DOHH2 (cell line): Measurements from ENCODE around the gene TECR.
"Not testable (repeated sequence)": the region's sequence is repeated elsewhere in the genome, so short reads cannot be mapped to it uniquely, and the experiment has no call there.

Experiments used
- H3F3A ChIP-seq: fragments of 200-600 bp; sonication (generic), shearing (Covaris generic); 2 replicates; pipeline ENCODE4 v1.6.0; 2016; ENCODE audit warnings: antibody characterized with exemption, mild to moderate bottlenecking; ENCODE audit not compliant: control insufficient read depth, insufficient read depth
- H3K27ac ChIP-seq: fragments of 200-600 bp; sonication (generic); 2 replicates; pipeline ENCODE4 v1.5.1; 2014; ENCODE audit warnings: low read depth, mild to moderate bottlenecking, low read length, moderate library complexity
- H3K27me3 ChIP-seq: fragments of 200-600 bp; sonication (generic); 2 replicates; pipeline ENCODE4 v1.6.1; 2014; ENCODE audit warnings: mild to moderate bottlenecking, low read length, mixed read lengths; ENCODE audit not compliant: control insufficient read depth
- H3K36me3 ChIP-seq: fragments of 200-600 bp; sonication (generic); 2 replicates; pipeline ENCODE4 v1.6.1; 2014; ENCODE audit warnings: mild to moderate bottlenecking, low read length, moderate library complexity, mixed read lengths; ENCODE audit not compliant: control insufficient read depth
- H3K4me1 ChIP-seq: fragments of 200-600 bp; sonication (generic); 2 replicates; pipeline ENCODE4 v1.6.1; 2014; ENCODE audit warnings: mild to moderate bottlenecking, low read length, mixed read lengths; ENCODE audit not compliant: control insufficient read depth
- H3K4me2 ChIP-seq: fragments of 200-600 bp; sonication (generic); 2 replicates; pipeline ENCODE4 v1.6.0; 2014; ENCODE audit warnings: mild to moderate bottlenecking, low read length, moderate library complexity
- H3K4me3 ChIP-seq: fragments of 200-600 bp; sonication (generic); 2 replicates; pipeline ENCODE4 v1.5.1; 2014; ENCODE audit warnings: mild to moderate bottlenecking, low read length, mixed read lengths
- H3K79me2 ChIP-seq: fragments of 200-600 bp; sonication (generic); 2 replicates; pipeline ENCODE4 v1.6.1; 2014; ENCODE audit warnings: mild to moderate bottlenecking, low read length, mixed read lengths; ENCODE audit not compliant: control insufficient read depth
- H3K9me2 ChIP-seq: fragments of 200-600 bp; sonication (generic); replicated peaks from 2 replicates; pipeline ENCODE4 v1.6.1; 2014; ENCODE audit warnings: mild to moderate bottlenecking, low read length, mixed read lengths; ENCODE audit not compliant: control insufficient read depth
- H3K9me3 ChIP-seq: fragments of 200-600 bp; sonication (generic); 2 replicates; pipeline ENCODE4 v1.6.1; 2014; ENCODE audit warnings: antibody characterized with exemption, low read length, mixed read lengths; ENCODE audit not compliant: control insufficient read depth, insufficient read depth
- H4K20me1 ChIP-seq: fragments of 200-600 bp; sonication (generic); 2 replicates; pipeline ENCODE4 v1.6.0; 2014; ENCODE audit warnings: low read depth, mild to moderate bottlenecking, antibody characterized with exemption, low read length, moderate library complexity; ENCODE audit not compliant: control insufficient read depth, insufficient read depth
- EZH2phosphoT487 ChIP-seq: fragments of 200-600 bp; sonication (generic); IDR thresholded peaks from 2 replicates; pipeline ENCODE4 v1.6.1; 2017; ENCODE audit warnings: borderline replicate concordance, mild to moderate bottlenecking, antibody characterized with exemption, low read length, moderate library complexity, mixed read lengths
- TF ChIP-seq, protein P1 (sequence below): fragments of 200-600 bp; sonication (generic); IDR thresholded peaks from one replicate; pipeline ENCODE4 v1.5.1; 2014; ENCODE audit warnings: antibody characterized with exemption, mild to moderate bottlenecking, low read depth, low read length; ENCODE audit not compliant: poor library complexity, severe bottlenecking

TECR gene

DNA sequence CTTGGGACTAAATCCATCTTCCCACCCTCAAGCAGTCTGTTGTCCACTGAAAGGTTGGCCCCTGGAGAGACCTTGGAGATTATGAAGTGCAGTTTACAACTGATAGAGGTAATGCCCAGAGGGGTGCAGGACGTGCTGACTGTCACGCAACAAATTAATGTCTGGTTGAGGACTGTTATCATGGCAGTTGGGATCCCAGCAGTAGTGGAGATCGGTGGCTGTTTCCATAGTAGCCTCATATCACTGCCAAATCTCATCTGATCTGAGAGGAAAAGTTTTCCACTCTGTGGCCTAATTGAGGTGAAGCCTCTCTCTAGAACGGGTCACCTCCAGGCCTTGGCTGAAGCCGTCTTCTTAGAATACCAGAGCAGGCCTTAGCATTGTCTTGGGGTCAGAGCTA is 4.1 kb downstream of the TECR start:
- Histone ChIP-seq H3K27ac (no peak overlapping the region), H3K4me1 (peaks cover 28% of the 10 kb centered on the region), H3F3A (peaks cover 4% of the 10 kb centered on the region; the same call in 1 of the 2 replicates), H3K4me3 (no peak overlapping the region), H3K79me2 (peaks cover 79% of the 10 kb centered on the region), H3K4me2 (no peak overlapping the region), H3K27me3 (no peaks in the 10 kb centered on the region), H4K20me1 (peaks cover 7% of the 10 kb centered on the region; the same call in 1 of the 2 replicates), H3K36me3 (peaks cover 18% of the 10 kb centered on the region), H3K9me3 (no peaks in the 10 kb centered on the region), H3K9me2 (no peaks in the 10 kb centered on the region)
- no peak for TF ChIP-seq EZH2phosphoT487
- TF ChIP-seq, protein P1, sequence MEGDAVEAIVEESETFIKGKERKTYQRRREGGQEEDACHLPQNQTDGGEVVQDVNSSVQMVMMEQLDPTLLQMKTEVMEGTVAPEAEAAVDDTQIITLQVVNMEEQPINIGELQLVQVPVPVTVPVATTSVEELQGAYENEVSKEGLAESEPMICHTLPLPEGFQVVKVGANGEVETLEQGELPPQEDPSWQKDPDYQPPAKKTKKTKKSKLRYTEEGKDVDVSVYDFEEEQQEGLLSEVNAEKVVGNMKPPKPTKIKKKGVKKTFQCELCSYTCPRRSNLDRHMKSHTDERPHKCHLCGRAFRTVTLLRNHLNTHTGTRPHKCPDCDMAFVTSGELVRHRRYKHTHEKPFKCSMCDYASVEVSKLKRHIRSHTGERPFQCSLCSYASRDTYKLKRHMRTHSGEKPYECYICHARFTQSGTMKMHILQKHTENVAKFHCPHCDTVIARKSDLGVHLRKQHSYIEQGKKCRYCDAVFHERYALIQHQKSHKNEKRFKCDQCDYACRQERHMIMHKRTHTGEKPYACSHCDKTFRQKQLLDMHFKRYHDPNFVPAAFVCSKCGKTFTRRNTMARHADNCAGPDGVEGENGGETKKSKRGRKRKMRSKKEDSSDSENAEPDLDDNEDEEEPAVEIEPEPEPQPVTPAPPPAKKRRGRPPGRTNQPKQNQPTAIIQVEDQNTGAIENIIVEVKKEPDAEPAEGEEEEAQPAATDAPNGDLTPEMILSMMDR = no peak

DNA sequence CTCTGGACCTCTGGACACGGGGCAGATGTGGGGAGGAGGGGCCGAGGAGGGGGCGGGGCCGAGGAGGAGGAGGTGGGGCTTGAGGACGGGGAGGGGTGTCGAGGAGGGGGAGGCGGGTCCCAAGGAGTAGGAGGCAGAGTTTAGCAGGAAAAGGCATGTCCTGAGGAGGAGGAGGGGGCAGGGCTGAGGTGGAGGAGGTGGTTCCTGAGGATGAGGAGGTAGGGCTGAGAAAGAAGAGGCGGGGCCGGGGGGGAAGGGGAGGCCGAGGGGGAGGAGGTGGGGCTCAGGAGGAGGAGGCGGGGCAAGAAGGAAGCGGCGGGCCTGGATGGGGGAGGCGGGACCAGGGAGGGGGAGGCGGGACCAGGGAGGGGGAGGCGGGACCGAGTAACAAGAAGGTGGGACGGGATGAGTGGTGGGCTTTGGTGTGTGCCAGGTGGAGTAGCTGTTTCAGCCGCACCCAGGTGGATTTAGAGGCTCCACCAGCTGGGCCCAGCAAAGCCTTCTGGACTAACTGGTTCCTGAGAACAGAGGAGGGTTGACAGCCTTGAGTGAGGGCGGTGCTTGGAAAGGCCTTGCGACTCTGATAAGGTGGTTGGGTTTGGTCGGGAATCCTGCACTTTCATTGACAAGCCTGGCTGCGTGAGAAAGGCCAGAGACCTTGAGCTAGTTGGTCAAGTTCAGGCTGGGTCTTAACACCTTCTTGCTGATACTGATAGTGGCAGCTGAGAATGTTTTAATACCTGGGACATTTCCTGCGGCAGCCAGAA is 7.7 kb downstream of the TECR start:
- H3K79me2 ChIP-seq = peaks cover 82% of the 10 kb centered on the region
- peak overlapping the region; percentile 32 for H3K4me3 ChIP-seq
- H3K27ac ChIP-seq = no peak overlapping the region
- peak overlapping the region; percentile 49; the same call in 1 of the 2 replicates for H3K4me2 ChIP-seq
- TF ChIP-seq, protein P1 = no peak
- TF ChIP-seq EZH2phosphoT487 = no peak
- H3K4me1 ChIP-seq = peaks cover 9% of the 10 kb centered on the region
- H3K9me3 ChIP-seq = no peaks in the 10 kb centered on the region
- H3K9me2 ChIP-seq = no peaks in the 10 kb centered on the region
- no peaks in the 10 kb centered on the region for H3K27me3 ChIP-seq
- H3F3A ChIP-seq = peaks cover 4% of the 10 kb centered on the region; the same call in 1 of the 2 replicates
- H3K36me3 ChIP-seq = peaks cover 8% of the 10 kb centered on the region
- H4K20me1 ChIP-seq = peaks cover 4% of the 10 kb centered on the region; the same call in 1 of the 2 replicates

DNA sequence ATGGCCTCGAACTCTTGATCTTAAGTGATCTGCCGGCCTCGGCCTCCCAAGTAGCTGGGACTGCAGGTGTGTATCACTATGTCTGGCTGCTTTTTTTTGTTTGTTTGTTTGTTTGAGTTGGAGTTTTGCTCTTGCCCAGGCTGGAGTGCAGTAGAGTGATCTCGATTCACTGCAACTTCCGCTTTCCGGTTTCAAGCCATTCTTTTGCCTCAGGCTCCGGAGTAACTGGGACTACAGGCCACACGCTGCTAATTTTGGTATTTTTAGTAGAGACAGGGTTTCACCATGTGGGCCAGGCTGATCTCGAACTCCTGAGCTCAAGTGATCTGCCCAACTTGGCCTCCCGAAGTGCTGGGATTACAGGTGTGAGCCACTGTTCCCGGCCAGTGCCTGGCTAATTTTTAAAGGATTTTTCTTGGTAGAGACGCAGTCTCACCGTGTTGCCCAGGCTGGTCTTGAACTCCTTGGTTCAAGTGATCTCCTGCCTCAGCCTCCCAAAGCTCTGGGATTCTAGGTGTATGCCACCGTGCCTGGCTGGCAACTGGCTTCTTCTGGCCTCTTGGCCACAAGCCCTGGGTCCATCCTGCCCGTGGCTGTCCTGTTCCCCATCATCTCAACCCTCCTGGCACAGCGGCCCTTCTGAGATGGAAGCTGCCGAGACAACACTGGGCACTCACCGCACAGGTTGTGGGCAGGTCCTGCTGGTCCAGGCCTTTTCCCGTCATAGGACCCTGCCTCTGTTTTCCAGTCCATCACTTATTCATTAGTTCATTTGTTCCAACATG is 11.5 kb downstream of the TECR start:
- no peaks in the 10 kb centered on the region for H3F3A ChIP-seq
- H3K79me2 ChIP-seq = peaks cover 83% of the 10 kb centered on the region
- H3K9me2 ChIP-seq = no peaks in the 10 kb centered on the region
- TF ChIP-seq, protein P1 = no peak
- no peak for TF ChIP-seq EZH2phosphoT487
- H3K36me3 ChIP-seq = 0 out of 2 replicates have a peak, but pooled peaks cover 2% of the 10 kb centered on the region
- no peak overlapping the region for H3K4me3 ChIP-seq
- H3K4me1 ChIP-seq = peaks cover 16% of the 10 kb centered on the region
- no peaks in the 10 kb centered on the region for H3K9me3 ChIP-seq
- no peaks in the 10 kb centered on the region for H3K27me3 ChIP-seq
- no peak overlapping the region for H3K27ac ChIP-seq
- no peak overlapping the region for H3K4me2 ChIP-seq
- H4K20me1 ChIP-seq = peaks cover 4% of the 10 kb centered on the region; the same call in 1 of the 2 replicates

DNA sequence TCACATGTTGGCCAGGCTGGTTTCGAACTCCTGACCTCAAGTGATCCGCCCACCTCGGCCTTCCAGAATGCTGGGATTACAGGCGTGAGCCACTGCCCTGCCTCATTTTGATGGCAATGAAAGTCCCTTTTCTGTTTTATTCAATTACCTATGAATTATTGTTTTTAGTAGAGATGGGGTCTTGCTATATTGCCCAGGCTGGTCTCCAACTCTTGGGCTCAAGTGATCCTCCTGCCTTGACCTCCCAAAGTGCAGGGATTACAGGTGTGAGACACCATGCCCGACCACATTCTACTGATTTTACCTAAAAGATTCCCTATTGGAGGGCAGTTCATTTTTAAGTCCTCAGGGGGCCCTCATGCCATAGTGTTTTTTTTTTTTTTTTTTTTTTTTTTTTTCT is 12.6 kb downstream of the TECR start:
- not testable (repeated sequence) for H3K9me2 ChIP-seq, H3K27ac ChIP-seq, H3K4me3 ChIP-seq, H3K27me3 ChIP-seq, H3K36me3 ChIP-seq, H3K9me3 ChIP-seq, H3K4me1 ChIP-seq, H3K4me2 ChIP-seq, H3F3A ChIP-seq, H4K20me1 ChIP-seq
- H3K79me2 ChIP-seq = peaks cover 82% of the 10 kb centered on the region
